PC-9 (cell line): ENCODE measurements around the gene TNXB.
"Not testable (repeated sequence)": the region's sequence is repeated elsewhere in the genome, so short reads cannot be mapped to it uniquely, and the experiment has no call there.

Source experiments
- EZH2 ChIP-seq: fragments of 200-600 bp; sonication (generic); IDR thresholded peaks from 2 replicates; pipeline ENCODE4 v1.8.0; 2017; ENCODE audit warnings: antibody characterized with exemption, low read depth
- TF ChIP-seq, protein P1 (sequence below): fragments of 200-600 bp; sonication (generic); conservative IDR thresholded peaks from 2 replicates; pipeline ENCODE4 v1.6.1; 2017; ENCODE audit warnings: mixed run types, antibody characterized with exemption, mild to moderate bottlenecking, moderate library complexity

DNA sequence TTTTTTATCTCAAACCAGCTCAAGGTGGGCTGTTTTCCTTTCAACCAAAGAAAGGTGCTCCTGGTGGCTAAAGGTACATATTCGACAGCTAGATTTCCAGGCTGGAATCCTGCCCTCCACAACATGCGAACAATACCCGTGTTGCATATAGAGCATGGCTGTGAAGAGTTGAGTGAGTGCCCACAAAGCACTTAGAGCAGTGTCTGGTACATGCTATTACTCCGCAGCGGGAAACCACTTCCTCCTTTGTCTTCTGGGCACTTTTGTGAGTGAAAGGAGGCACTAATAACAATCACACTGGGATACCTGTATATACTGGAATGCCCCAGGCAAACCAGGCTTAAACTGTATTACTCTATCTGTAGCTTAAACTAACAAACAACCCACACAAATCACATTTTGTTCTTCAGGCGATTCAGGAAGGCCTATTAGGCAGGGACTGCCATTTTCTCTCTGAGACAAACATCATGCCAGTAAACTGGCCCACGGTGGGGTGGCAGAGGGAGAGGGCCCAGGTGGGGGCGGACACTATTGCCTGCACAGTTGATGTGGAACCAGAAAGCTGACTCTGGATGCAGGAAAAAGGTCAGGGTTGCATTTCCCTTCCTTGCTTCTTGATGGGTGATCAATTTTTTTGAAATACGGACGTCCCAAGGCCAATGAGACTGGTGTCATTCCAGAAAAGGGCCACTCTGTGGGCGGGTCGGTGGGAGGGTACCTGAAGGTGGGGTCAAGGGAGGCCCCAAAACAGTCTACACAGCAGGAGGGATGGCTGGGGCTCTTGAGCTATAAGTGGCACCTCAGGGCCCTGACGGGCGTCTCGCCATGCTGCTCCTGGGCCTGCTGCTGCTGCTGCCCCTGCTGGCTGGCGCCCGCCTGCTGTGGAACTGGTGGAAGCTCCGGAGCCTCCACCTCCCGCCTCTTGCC, 71.3 kb downstream of the TNXB start, which contains the start of gene CYP21A2:
- TF ChIP-seq EZH2: not testable (repeated sequence)
- TF ChIP-seq, protein P1, sequence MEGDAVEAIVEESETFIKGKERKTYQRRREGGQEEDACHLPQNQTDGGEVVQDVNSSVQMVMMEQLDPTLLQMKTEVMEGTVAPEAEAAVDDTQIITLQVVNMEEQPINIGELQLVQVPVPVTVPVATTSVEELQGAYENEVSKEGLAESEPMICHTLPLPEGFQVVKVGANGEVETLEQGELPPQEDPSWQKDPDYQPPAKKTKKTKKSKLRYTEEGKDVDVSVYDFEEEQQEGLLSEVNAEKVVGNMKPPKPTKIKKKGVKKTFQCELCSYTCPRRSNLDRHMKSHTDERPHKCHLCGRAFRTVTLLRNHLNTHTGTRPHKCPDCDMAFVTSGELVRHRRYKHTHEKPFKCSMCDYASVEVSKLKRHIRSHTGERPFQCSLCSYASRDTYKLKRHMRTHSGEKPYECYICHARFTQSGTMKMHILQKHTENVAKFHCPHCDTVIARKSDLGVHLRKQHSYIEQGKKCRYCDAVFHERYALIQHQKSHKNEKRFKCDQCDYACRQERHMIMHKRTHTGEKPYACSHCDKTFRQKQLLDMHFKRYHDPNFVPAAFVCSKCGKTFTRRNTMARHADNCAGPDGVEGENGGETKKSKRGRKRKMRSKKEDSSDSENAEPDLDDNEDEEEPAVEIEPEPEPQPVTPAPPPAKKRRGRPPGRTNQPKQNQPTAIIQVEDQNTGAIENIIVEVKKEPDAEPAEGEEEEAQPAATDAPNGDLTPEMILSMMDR: not testable (repeated sequence)
